Measurements from ENCODE around the gene PCSK7. TPM values are rescaled to one million over a fixed set of nuclear protein-coding genes. Genes with fewer than 3 reads are reported as not detected.
"Not testable (repeated sequence)": the region's sequence is repeated elsewhere in the genome, so short reads cannot be mapped to it uniquely, and the experiment has no call there.

The PCSK7 gene
- total RNA-seq, 2 donors from 2014 or later: 41.4 to 90.2 TPM

GRCh38 chr11:117271208-117271607 lies 39.3 kb upstream of the PCSK7 start:
- DNase-seq (ENCODE audit: low spot score): no peak
- TF ChIP-seq CTCF (IDR thresholded peaks at IDR 0.05): no peak
- H3K36me3 ChIP-seq: no peaks in the 10 kb centered on the region
- no peak overlapping the region for H3K4me3 ChIP-seq
- no peaks in the 10 kb centered on the region for H3K4me1 ChIP-seq (ENCODE audit: control insufficient read depth in 1 of 2, low read depth in 2 of 2)
- ATAC-seq (ENCODE audit: insufficient number of reproducible peaks, low FRiP score, low read depth): no peak
- H3K27me3 ChIP-seq (replicated peaks; ENCODE audit: insufficient read depth): no peaks in the 10 kb centered on the region
- H3K9me3 ChIP-seq: no peaks in the 10 kb centered on the region
- H3K27ac ChIP-seq: no peak overlapping the region

GRCh38 chr11:117269856-117270255 lies 38.0 kb upstream of the PCSK7 start:
- Histone ChIP-seq H3K27me3 (replicated peaks; ENCODE audit: insufficient read depth) (no peaks in the 10 kb centered on the region), H3K4me1 (ENCODE audit: control insufficient read depth in 1 of 2, low read depth in 2 of 2) (no peaks in the 10 kb centered on the region), H3K36me3 (peaks cover 4% of the 10 kb centered on the region), H3K9me3 (no peaks in the 10 kb centered on the region), H3K4me3 (no peak overlapping the region), H3K27ac (no peak overlapping the region)
- ATAC-seq (ENCODE audit: insufficient number of reproducible peaks, low FRiP score, low read depth) (no peak), DNase-seq (ENCODE audit: low spot score) (no peak)
- TF ChIP-seq CTCF (IDR thresholded peaks at IDR 0.05): no peak

DNA sequence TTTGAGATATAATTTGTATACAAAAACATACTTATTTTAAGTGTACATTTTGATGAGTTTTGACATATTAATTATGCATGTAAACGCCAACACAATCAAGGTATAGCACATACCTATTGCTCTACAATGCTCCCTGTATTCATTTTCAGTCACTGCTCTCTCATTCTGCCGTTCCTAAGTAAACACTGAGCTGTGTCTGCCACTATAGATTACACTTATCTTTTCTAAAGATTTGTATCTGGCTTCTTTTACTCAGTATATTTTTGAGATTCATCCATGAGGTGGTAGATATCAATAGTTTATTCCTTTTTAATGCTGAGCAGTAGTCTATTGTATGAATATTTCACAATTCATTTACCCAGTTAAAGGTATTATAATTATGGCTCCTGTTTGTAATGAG lies 33.9 kb upstream of the PCSK7 start:
- H3K27ac ChIP-seq: no peak overlapping the region
- no peaks in the 10 kb centered on the region for H3K4me1 ChIP-seq (ENCODE audit: control insufficient read depth in 1 of 2, low read depth in 2 of 2)
- H3K27me3 ChIP-seq (replicated peaks; ENCODE audit: insufficient read depth): no peaks in the 10 kb centered on the region
- no peak for ATAC-seq (ENCODE audit: insufficient number of reproducible peaks, low FRiP score, low read depth)
- TF ChIP-seq CTCF (IDR thresholded peaks at IDR 0.05): no peak
- peaks cover 9% of the 10 kb centered on the region for H3K36me3 ChIP-seq
- H3K4me3 ChIP-seq: no peak overlapping the region
- no peak for DNase-seq (ENCODE audit: low spot score)
- no peaks in the 10 kb centered on the region for H3K9me3 ChIP-seq

GRCh38 chr11:117264624-117265323 lies 32.9 kb upstream of the PCSK7 start:
- not testable (repeated sequence) for H3K27me3 ChIP-seq (replicated peaks; ENCODE audit: insufficient read depth); ATAC-seq (ENCODE audit: insufficient number of reproducible peaks, low FRiP score, low read depth); H3K4me3 ChIP-seq; H3K27ac ChIP-seq; H3K4me1 ChIP-seq (ENCODE audit: control insufficient read depth in 1 of 2, low read depth in 2 of 2); DNase-seq (ENCODE audit: low spot score); H3K9me3 ChIP-seq
- peaks cover 15% of the 10 kb centered on the region for H3K36me3 ChIP-seq

DNA sequence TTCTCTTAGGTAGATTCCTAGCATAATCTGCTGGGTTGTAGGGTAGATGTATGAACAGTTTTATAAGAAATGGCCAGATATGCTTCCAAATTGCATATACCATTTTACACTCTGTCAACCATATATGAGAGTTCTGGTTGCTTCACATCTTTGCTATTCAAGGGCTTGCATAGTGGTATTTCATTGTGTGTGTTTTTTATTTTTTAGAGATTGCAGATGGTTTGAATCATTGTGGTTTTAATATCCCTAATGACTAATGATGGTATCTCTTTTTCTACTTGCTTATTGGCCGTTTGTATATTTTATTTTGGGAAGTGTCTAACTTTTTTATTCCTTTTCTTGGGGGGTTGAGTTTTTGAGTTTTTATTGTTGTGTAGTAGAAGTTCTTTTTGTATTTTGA lies 27.5 kb upstream of the PCSK7 start:
- peaks cover 11% of the 10 kb centered on the region for H3K36me3 ChIP-seq
- H3K4me1 ChIP-seq (ENCODE audit: control insufficient read depth in 1 of 2, low read depth in 2 of 2): no peaks in the 10 kb centered on the region
- TF ChIP-seq CTCF (IDR thresholded peaks at IDR 0.05): no peak
- no peak overlapping the region for H3K27ac ChIP-seq
- DNase-seq (ENCODE audit: low spot score) (no peak), ATAC-seq (ENCODE audit: insufficient number of reproducible peaks, low FRiP score, low read depth) (no peak)
- H3K27me3 ChIP-seq (replicated peaks; ENCODE audit: insufficient read depth): no peaks in the 10 kb centered on the region
- H3K9me3 ChIP-seq: no peaks in the 10 kb centered on the region
- H3K4me3 ChIP-seq: no peak overlapping the region

- DNase-seq (ENCODE audit: low spot score) (no peak), ATAC-seq (ENCODE audit: insufficient number of reproducible peaks, low FRiP score, low read depth) (no peak)
- TF ChIP-seq CTCF (IDR thresholded peaks at IDR 0.05): no peak
- H3K9me3 ChIP-seq: no peaks in the 10 kb centered on the region
- H3K27me3 ChIP-seq (replicated peaks; ENCODE audit: insufficient read depth): no peaks in the 10 kb centered on the region
- peaks cover 13% of the 10 kb centered on the region for H3K36me3 ChIP-seq
- H3K27ac ChIP-seq: no peak overlapping the region
- no peak overlapping the region for H3K4me3 ChIP-seq
- H3K4me1 ChIP-seq (ENCODE audit: control insufficient read depth in 1 of 2, low read depth in 2 of 2): no peaks in the 10 kb centered on the region
Measured at GRCh38 chr11:117258576-117258975, 26.7 kb upstream of the PCSK7 start.

All from thoracic aorta (tissue), 2 donors.